NCI-H510A treated with DMSO at 0.1 percent for 48 hours (cell line): ENCODE data around the gene CFAP92.

Source experiments
- DNase-seq: peaks from one replicate; lab custom pipeline; 2025; lab: John Stamatoyannopoulos, UW

The CFAP92 gene

DNA sequence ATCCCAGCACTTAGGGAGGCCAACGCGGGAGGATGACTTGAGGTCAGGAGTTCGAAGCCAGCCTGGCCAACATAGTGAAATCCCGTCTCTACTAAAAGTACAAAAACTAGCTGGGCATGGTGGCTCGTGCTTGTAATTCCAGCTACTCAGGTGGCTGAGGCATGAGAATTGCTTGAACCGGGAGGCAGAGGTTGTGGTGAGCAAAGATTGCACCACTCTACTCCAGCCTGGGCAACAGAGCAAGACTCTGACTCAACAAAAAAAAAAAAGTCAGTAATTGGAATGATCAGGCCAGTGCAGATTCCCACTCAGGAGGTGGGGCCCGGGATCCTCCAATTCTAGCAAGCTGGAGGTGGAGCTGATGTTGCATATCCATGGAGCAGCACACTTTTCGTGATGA lies 5.6 kb downstream of the CFAP92 start:
- DNase-seq, result no peak

DNA sequence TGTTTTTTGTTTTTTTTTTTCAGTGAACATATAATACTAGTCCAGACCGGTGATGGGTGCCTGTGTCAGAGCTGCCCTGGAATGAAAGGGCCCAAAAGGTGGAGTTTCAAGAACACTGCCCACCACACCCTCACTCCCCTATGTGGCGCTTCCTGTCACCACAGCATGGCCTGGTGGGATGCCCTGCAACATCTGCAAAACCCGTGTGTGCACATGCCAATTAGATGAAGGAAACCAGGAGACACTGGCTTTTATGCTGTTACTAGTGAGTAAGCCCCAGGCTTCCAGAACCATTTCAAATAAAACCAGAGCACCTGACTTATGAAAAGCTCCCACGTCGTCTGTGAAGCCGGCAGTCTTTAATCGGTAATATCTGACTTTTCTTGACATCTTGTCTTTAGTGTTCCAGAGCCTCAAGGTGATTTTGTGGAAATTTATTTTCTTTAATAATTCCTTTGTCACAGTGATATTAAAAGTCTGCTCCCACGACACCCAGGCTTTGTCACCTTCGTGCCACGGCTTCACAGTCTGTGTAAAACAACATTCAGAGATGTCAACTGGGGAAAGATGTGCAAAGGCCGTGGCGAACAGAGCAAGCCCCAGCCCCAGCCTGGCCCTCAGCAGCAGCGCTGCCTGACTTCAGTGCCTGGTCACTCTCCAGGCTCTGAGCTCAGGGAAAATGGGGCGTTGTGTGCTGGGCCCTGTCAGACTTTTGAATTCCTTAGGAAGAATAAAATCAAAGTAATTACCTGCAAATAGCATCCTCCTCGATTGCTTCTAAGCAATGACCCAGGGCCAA lies 6.4 kb downstream of the CFAP92 start:
- no peak for DNase-seq

DNA sequence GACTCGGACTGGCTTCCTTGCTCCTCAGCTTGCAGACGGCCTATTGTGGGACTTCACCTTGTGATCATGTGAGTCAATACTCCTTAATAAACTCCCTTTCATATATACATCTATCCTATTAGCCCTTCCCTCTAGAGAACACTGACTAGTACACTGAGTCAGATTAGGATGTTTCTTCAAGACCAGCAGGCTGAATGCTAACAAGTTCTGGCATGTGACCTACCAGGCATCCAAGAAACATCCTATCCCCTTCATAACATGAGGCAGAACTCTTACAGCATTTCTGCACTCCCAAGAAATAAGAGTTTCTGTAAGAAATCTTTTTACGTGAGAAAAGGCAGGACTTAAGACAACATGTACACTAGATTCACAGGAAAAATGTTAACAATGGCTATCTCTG lies 9.3 kb downstream of the CFAP92 start:
- DNase-seq, result no peak

DNA sequence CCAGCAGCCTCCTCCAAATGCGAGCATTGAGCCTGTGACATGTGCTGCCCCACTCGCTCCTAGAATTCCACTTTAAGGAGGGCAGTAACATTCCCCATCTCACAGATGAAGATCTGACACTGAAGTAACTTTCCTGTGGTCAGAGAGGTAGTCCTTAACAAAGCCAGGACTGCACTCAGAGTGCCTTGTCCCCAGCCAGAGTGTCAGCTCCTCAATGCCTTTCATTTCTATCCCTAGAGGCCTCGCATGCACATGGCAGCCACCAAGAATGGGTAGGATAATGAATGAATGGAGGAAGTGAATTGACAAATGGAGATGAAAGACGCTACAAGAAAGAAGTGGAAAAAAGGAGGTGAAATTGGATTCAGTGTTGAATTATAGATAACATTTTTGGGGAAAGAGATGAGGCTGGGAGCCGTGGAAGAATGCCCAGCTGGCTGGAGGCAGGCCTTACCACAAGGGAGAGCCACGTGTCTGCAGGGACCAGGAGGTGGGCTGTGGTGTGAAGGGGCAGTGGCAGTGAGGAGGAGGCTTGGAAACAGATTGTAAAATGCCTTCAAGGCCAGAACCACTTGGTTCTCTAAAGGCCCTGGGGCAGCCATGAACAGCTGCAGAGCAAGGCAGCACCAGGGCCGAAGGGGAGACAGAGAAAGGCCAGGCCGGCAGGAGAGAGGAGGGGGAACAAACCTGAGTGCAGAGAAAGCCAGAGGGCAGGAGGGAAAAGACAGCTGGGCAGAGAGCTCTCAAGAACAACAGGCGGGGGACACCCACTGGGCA lies 10.4 kb downstream of the CFAP92 start:
- DNase-seq, result no peak

DNA sequence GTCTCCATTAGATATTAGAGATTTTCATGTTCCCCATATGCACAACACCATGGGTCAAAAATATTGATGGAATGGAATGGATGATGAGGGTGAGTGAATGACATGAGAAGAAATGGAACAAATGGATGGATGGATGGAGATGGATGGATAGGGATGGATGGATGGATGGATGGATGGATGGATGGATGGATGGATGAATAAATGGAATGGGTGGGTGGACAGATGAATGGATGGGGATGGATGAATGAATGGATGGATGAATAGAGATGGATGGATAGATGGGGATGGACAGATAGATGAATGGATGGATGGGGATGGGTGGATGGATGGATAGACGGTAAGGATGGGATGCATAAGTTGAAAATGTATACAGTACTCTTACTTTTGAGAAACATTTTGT lies 18.6 kb downstream of the CFAP92 start:
- DNase-seq, result no peak

DNA sequence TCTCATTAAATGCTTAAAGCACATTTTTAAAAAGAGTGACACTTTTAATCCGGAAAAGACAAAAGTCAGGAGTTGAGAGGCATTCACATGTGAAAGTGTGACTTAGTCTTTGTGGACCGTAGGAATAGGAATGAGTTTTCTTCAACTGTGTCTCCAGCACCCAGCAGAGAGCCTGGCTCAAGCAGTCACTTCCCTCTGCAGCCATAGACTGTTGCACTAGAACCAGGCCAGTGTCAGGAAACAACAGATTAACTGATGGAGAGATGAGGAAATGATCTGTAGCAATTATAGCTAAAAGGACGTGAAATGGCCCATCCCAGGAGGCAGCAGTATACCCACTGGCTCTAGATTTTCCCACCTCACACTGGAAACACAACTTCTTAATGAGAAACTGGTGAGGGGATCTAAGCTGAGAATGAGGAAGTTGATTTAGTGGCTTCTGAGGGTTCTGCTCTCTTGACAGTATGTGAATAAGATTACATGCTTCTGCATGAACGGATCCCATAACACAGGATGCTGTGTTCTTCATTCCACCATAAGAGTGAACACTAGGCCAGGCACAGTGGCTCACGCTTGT lies 19.8 kb downstream of the CFAP92 start:
- DNase-seq, result no peak

DNA sequence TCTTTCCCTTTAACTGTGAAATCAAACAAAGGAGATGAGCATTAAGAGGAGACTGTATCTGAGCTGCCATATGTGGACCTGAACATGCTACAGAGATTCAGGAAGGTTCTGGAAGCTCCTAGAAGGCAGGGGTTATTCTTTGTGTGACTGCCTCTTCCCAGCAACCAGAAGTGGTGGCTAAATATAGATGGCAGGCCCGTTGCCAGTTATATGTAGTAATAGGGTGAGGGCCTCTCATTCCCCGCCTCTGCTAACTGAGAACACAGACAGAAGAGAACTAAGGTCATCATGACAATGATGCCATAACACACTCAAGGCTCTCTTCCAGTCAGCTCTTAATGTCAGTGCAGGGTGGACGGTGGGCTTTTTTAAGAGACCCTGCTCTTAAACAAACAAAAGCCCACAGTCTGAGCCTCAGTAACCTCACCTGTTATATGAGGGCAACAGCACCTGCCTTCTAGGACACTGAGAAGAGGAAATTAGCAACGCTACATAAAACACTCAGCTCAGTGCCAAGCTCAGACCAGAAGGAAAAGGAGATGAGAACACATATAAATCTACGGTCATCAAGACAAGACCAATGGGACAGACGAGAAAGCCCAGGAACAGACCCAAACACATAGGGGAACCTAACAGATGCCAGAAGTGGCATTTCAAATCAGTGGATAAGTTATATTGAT lies 22.3 kb downstream of the CFAP92 start:
- DNase-seq, result peak; percentile 4

DNA sequence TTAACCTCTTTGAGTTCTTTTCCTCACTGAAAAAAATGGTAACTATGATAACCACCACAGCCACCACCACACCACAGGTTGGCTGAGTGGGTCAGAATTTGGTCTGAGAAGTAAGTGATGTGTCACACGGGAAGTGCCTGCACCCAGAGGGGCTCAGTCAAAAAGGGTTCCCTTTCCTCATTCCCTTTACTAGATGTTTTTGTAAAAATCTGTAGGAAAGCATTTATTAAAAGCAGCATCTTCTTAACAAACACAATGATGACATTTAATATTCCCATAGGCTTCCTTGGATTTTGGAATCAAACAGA lies 23.2 kb downstream of the CFAP92 start:
- no peak for DNase-seq

DNA sequence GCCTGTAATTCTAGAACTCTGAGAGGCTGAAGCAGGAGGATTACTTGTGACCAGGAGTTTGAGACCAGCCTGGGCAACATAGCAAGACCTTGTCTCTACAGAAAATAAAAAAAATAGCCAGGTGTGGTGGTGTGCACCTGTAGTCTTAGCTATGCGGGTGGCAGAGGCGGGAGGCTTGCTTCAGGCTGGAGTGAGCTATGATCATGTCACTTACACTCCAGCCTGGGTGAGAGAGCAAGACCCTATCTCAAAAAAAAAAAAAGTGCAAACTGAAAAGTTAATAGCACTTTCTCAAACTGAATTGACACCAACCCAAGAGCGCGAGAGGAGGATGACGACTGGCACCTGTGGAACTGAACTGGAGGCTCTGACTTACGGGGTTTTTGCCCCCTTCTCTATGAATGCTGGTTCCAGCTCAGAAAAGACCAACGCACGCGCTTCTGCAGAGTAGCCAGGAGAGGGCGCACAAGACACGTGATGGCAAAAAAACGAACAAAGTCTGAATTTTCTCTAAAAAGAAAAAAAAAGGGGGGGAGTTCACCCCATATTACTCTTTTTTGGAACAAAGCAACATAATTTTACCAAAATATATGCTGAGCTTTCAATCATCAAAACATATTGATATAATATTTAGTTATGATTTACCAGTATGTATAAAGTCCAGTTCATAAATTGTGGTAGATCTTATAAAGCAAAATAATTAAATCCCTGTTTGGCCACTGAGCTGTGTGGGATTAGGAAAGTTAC lies 23.7 kb downstream of the CFAP92 start:
- peak; percentile 13 for DNase-seq

DNA sequence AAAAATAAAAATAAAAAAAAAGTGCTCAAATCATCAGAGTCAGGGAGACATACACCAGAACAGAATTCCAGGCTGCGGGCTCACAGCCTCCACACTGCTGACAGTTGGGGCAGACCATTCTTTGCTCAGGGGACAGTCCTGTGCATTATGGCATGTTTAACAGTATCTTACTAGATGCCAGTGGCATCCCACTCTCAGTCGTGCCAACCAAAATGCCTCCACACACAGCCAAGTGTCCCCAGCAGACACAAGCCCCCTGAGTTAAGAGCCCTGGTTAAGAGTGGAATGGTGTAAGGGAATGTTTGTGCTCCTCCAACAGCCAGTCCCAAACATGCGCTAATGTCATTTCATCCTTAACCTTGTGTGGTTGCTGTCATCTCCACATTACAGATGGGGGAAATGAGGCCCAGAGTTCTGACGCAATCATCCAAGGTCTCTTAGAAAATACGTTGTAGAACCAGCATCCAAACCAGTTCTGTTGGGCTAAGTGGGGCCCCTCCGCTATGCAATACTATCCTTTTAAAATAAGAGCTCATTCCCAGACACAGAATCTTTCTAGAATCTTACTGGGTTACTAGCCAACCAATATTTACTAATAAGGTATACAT lies 26.0 kb downstream of the CFAP92 start:
- DNase-seq, result no peak

DNA sequence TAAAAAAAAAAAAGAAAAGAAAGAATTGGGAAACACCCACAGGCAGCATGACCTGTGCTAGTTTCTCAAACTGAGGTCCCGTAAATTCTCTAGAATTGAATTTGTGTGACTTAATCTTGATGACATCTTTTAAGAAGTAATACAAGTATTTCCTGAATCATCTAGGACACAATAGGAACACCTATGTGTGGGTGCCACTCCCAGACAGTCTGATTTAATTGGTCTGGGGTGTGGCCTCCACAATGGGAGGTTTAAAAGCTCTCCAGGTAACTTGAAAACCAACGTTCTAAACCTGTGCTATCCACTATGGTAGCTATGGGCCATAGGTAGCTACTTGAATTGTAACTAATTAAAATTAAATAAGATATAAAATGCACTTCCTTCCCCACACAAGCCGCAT lies 28.1 kb downstream of the CFAP92 start:
- DNase-seq, result no peak

DNA sequence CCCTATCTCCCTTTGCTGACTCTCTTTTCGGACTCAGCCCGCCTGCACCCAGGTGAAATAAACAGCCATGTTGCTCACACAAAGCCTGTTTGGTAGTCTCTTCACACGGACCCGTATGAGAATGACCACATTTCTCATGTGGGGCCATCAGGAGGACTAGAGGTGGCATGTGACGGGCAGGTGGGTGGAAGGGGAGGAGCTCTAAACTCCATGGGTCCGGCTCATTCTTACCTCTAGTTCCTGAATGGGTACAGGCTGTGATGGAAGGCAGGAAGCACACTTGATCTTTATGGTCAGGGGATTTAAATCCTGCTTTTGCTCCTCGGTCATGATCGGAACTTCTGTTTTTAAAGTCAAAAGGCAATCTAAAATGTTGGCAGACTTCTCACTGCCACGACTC lies 28.6 kb downstream of the CFAP92 start:
- no peak for DNase-seq

DNA sequence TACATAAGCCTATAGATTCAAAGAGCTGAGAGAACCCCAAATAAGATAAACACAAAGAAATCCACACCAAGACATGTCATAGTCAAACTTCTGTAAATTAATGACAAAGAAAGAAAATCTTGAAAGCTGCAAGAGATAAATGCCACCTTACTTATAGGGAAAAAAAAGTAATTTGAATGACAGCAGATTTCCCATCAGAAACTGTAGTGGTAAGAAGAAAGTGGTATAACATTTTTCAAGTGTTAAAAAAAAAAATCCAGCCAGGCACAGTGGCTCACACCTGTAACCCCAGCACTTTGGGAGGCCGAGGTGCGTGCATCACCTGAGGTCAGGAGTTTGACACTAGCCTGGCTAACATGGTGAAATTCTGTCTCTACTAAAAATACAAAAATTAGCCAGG lies 37.4 kb downstream of the CFAP92 start:
- DNase-seq, result no peak

DNA sequence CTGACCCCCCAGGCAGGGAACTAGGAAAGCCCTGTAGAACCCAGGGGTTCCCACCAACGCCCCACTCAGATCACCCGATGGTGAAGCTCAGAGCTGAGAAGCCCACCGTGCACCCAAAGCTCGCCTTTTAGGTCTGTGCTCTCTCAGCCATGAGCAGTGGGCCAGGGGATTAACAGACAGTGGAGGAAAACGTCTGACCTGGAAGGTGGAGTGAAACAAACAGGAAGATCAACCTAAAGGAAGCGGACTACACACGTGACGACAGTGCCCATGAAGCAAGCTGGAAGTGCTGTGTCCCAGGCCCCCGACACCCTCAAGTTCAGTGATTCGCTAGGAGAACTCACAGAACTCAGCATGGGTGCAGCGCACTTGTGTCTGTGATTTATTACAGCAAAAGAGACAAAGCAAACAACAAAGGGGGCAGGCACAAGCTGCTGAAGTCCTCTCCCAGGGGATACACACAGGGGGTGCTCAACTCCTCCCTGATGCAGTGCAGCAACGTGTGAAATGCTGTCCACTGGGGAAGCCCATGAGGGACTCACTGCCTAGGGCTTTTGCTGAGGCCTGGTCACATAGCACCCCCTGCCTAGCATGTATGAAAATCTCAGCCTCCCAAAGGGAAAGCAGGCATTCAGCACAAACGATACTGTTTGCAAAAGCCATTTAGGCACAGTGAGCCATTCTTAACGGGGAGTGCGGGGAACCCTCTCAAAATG lies 43.5 kb downstream of the CFAP92 start:
- DNase-seq, result peak; percentile 19

DNA sequence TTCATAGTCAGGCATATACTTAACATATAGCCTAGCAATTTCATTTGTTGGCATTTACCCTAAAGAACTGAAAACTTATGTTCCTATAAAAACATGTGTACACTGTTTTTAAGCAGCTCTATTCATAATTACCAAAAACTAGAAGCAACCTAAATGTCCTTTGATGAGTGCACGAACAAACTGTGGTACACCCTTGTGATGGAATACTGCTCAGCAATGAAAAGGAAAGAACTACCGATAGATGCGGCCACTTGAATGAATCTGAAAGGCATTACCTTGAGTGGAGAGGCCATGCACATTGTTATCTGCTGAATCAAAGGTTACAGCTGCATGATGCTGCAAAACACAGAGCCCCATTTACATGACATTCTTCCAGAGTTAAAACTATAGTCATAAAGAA lies 44.7 kb downstream of the CFAP92 start:
- no peak for DNase-seq

DNA sequence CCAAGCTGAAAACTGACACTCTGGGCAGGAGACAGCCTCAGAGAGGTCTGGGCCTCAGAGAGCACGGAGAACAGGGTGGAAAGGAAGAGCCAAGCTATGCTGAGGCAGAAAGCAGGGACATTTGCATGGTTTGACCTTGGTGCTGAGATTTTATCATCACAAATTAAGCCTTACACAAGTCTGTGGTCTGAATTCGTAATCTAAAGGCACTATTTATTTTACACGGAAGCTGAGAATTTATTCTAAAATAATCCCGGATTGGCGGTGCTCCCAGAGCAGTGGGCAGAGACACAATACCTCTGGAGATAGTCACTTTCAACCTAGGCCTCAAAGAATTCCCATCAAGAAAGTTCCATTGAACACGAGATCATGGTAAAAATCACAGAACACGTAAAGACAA lies 47.5 kb downstream of the CFAP92 start:
- no peak for DNase-seq

DNA sequence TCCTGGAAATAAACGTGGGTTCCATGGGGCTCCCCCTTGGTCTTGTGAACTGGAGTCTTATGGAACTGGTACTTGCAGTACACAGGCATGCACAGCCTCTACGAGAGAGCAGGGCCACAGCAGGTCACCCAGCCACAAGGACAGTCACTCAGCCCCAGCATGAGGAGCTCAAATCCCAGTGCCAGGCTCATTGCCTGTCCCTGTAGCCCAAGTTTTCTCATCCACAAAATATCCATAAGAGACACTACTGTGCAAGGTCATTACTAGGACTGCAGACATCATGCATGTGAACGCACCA lies 48.0 kb downstream of the CFAP92 start:
- DNase-seq, result no peak

DNA sequence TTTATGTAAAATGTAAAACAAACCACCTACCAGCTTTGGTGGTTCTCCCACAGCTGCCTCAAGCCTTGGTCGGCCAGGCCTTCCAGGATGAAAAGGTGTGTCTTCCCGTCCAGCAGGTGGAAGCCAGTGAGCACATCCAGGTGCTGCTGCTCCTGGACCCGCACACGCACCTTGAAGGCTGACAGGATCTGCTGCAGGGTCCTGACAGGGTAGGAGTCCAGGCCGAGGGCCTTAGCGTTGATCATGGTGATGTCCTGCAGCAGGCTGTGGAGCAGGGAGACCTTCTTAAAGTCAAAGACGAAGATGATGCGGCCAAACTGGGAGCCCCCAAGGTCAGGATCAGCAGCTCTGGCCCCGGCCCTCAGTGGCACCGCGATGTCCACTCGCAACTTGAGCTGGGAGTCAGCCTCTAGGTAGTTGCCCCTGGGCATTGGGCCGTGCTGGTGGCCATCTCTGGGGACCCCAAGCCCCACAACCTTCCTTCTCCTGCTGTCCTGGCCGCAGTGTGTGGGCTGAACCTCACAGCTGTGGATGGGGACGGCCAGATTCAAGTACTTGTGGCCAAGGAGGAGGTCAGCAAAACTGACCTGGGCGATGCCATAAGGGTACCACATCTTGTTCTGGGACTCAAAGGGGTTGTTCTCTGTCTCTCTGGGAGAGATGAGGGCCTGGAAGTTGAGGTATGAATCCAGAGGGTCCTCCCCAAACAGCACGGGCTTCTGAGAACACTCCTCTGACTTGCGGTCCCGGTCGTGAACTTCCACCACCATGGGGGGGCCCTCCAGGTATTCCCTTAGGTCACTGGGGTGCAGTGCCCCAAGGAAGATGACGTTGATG lies 48.6 kb downstream of the CFAP92 start:
- no peak for DNase-seq

DNA sequence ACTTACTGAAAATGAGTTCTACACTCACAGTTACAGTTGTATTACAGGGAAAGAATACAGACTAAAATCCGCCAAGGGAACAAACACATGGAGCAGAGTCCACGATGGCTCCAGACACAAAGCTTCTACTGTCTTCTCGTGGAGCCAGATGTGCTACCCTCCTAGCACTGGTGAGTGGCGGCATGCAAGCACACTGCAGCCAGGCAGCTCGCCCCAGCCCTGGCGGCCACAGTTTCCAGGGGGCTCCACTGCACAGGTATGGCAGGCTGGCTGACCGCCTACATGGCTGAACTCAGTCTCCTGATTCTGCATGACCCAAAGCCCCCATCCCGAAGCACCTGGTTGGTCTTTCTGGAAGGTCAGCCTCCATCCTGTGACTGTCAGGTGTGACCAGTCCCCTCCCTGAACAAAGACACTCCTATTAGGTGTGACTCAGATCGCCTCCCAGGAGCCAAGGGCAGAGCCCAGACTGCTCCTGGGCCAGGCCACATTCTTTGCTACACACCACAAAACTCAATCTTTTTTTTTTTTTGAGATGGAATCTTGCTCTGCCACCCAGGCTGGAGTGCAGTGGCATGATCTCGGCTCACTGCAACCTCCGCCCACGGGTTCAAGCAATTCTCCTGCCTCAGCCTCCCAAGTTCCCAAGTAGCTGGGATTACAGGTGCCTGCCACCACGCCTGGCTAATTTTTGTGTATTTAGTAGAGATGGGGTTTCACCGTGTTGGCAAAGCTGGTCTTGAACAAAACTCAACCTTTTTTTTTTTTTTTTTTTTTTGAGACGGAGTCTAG lies 51.5 kb downstream of the CFAP92 start:
- no peak for DNase-seq

DNA sequence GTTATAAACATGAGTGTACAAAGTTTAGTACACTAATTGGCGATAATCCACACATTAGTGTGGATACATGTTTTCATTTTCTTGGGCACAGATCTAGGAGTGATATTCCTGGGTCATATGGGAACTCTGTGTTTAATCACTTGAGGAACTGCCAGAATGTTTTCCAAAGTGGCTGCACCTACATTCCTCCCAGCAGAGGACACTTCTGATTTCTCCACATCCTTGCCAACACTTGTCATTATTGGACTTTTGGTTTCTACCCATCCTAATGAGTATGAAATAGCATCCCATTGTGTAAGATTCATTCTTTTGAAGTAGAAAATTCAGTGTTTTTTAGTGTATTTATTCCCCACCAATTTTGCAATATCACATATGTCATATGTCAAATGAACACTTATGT lies 53.6 kb downstream of the CFAP92 start:
- no peak for DNase-seq
